Measurements from ENCODE around the gene MYO18A. TPM values are rescaled to one million over a fixed set of nuclear protein-coding genes. Genes with fewer than 3 reads are reported as not detected.

MYO18A gene
- total and polyA plus RNA-seq, 12 donors: 61.4 to 442 (median 327) TPM

- DNase-seq (no peak), ATAC-seq (no peak)
- WGBS, 2 donors: 90 to 92% methylated on average over 19 of the region's 19 CpGs
These were observed 93.4 kb downstream of the MYO18A start for GRCh38 chr17:29086628-29087332.

GRCh38 chr17:29085223-29085622, 95.0 kb downstream of the MYO18A start:
- no peak for TF ChIP-seq CTCF (IDR thresholded peaks at IDR 0.05)
- intact Hi-C loops (cut with DNase I): no loop called here
- no peaks in the 10 kb centered on the region for H3K9me3 ChIP-seq
- ATAC-seq: no peak
- no peaks in the 10 kb centered on the region for H3K27me3 ChIP-seq
- peaks cover 0 to 5% (median 0%) of the 10 kb centered on the region in 9 donors for H3K4me1 ChIP-seq
- H3K36me3 ChIP-seq: peaks cover 0 to 100% (median 87%) of the 10 kb centered on the region in 9 donors
- 84 to 86% methylated on average over 12 of the region's 12 CpGs for WGBS, 2 donors
- no peak overlapping the region for H3K27ac ChIP-seq
- no peak overlapping the region for H3K4me3 ChIP-seq
- no peak for DNase-seq

More at GRCh38 chr17:29086628-29087332, 93.4 kb downstream of the MYO18A start:
- no peak for TF ChIP-seq CTCF (IDR thresholded peaks at IDR 0.05)
- no peaks in the 10 kb centered on the region for H3K27me3 ChIP-seq
- no peaks in the 10 kb centered on the region for H3K9me3 ChIP-seq
- H3K27ac ChIP-seq: no peak overlapping the region
- H3K4me3 ChIP-seq: no peak overlapping the region
- H3K4me1 ChIP-seq: peaks cover 0 to 8% (median 0%) of the 10 kb centered on the region in 9 donors
- intact Hi-C loops (cut with DNase I): no loop called here
- H3K36me3 ChIP-seq: peaks cover 8 to 100% (median 93%) of the 10 kb centered on the region in 9 donors

GRCh38 chr17:29084541-29085146, 95.6 kb downstream of the MYO18A start:
- peaks cover 0 to 100% (median 87%) of the 10 kb centered on the region in 9 donors for H3K36me3 ChIP-seq
- H3K9me3 ChIP-seq: no peaks in the 10 kb centered on the region
- no peak overlapping the region for H3K27ac ChIP-seq
- WGBS, 2 donors: 80 to 83% methylated on average over 21 of the region's 21 CpGs
- H3K27me3 ChIP-seq: no peaks in the 10 kb centered on the region
- peaks cover 0 to 3% (median 0%) of the 10 kb centered on the region in 9 donors for H3K4me1 ChIP-seq
- no peak for DNase-seq
- intact Hi-C loops (cut with DNase I): no loop called here
- no peak overlapping the region for H3K4me3 ChIP-seq
- no peak for ATAC-seq
- TF ChIP-seq CTCF (IDR thresholded peaks at IDR 0.05): no peak

- Histone ChIP-seq H3K27me3 (no peaks in the 10 kb centered on the region), H3K9me3 (no peaks in the 10 kb centered on the region), H3K36me3 (peaks cover 0 to 100% (median 64%) of the 10 kb centered on the region in 9 donors), H3K4me3 (no peak overlapping the region), H3K4me1 (peaks cover 3 to 27% (median 14%) of the 10 kb centered on the region in 9 donors), H3K27ac (no peak overlapping the region)
- WGBS, 2 donors: 89% methylated on average over 14 of the region's 14 CpGs
- ATAC-seq: no peak
- intact Hi-C loops (cut with DNase I): loop anchor here in 1 of 10 donors (1.0 kb wide), 1 partner anchor 10 kb away; no protein-coding TSS in a partner anchor
- DNase-seq: no peak
- no peak for TF ChIP-seq CTCF (IDR thresholded peaks at IDR 0.05)
These were observed 99.2 kb downstream of the MYO18A start for GRCh38 chr17:29080965-29081364.

Measured in heart right ventricle (tissue), 16 donors.